Mesothelial cell of epicardium (in vitro differentiated cells): ENCODE measurements around the gene SOWAHB. TPM values are rescaled to one million over a fixed set of nuclear protein-coding genes. Genes with fewer than 3 reads are reported as not detected.

Source experiments
- DNase-seq, 2 experiments: peaks; one replicate each; pipeline ENCODE4 v3.0.0; 2021; ENCODE audit warnings: low spot score in 2 of 2; ENCODE audit not compliant: unreplicated experiment in 2 of 2
- H3K27ac Mint-ChIP-seq: 2 replicates; pipeline ENCODE4 v1.8.0; 2021; ENCODE audit warnings: mixed read lengths
- H3K27me3 Mint-ChIP-seq: 2 replicates; pipeline ENCODE4 v1.8.0; 2021; ENCODE audit warnings: low read depth, mixed read lengths
- H3K36me3 Mint-ChIP-seq: 2 replicates; pipeline ENCODE4 v1.8.0; 2021; ENCODE audit warnings: mixed read lengths
- H3K4me1 Mint-ChIP-seq: 2 replicates; pipeline ENCODE4 v1.8.0; 2021; ENCODE audit warnings: mixed read lengths
- H3K4me3 Mint-ChIP-seq: 2 replicates; pipeline ENCODE4 v1.8.0; 2021; ENCODE audit warnings: mild to moderate bottlenecking, moderate library complexity, mixed read lengths
- H3K9me3 Mint-ChIP-seq: 2 replicates; pipeline ENCODE4 v1.8.0; 2021; ENCODE audit warnings: mixed read lengths
- CTCF ChIP-seq: fragments of 200-600 bp; sonication (generic); IDR thresholded peaks from one replicate; pipeline ENCODE4 v1.5.0; 2021; ENCODE audit warnings: antibody characterized with exemption; ENCODE audit not compliant: unreplicated experiment
- total RNA-seq: library from RNA; stranded (reverse); gene quantifications from 3 replicates; pipeline ENCODE4 v1.2.1, GENCODE V29; 2021

The SOWAHB gene
- total RNA-seq, 1 donor from 2014 or later = 1.1 TPM

DNA sequence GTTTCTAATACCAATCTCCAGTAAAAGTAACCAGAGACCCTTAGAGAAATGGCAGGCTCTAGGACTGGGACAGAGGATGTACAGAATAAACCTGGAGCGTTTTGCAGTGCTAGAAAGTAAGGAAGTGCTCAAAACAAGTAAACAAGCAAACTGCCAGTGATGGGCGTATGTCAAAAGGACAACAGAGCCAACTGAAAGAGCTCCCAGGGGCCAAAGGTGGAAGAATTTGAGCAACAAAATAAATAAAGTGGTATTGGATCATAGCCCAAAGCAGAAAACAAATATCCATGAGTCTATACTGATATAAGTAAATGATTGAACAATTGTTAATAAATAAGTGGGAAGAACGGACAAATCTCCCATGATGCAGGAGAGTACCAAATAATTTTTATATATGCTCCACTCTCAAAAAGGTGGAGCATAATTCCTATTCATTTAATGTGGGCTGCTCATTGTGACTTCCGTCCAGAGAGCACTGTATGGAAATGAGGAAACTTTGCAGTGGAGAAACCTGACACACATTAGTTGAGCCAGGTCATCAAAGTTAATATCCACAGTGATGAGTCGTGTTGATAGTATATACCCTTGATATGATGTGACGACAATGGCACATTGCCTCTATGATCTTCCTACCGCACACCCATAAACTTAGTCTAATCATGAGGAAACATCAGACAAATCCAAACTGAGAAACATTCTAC lies 33.8 kb upstream of the SOWAHB start:
- no peak overlapping the region for H3K4me3 Mint-ChIP-seq
- H3K9me3 Mint-ChIP-seq = peaks cover 6% of the 10 kb centered on the region
- H3K27me3 Mint-ChIP-seq = no peaks in the 10 kb centered on the region
- H3K4me1 Mint-ChIP-seq = no peaks in the 10 kb centered on the region
- no peak overlapping the region for H3K27ac Mint-ChIP-seq
- DNase-seq = no peak
- H3K36me3 Mint-ChIP-seq = no peaks in the 10 kb centered on the region
- no peak for TF ChIP-seq CTCF

GRCh38 chr4:76931087-76931486 lies 33.1 kb upstream of the SOWAHB start:
- no peak for DNase-seq
- no peak overlapping the region for H3K4me3 Mint-ChIP-seq
- no peak overlapping the region for H3K27ac Mint-ChIP-seq
- no peaks in the 10 kb centered on the region for H3K36me3 Mint-ChIP-seq
- no peaks in the 10 kb centered on the region for H3K4me1 Mint-ChIP-seq
- H3K27me3 Mint-ChIP-seq = no peaks in the 10 kb centered on the region
- no peak for TF ChIP-seq CTCF
- H3K9me3 Mint-ChIP-seq = no peaks in the 10 kb centered on the region

DNA sequence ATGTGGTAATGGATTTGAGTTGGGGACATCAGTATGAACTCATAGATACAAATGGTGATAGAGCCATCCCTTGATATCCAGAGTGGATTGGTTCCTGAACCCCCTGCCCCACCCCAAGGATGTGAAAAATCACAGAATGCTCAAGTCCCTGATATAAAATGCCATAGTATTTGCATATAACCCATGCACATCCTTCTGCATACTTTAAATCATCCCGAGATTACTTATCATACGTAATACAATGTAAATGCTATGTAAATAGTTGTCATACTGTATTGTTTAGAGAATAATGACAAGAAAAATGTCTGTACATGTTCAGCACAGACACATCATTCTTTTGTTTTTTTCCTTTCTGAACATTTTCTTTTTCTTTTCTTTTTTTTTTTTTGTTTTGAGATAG lies 32.7 kb upstream of the SOWAHB start:
- no peaks in the 10 kb centered on the region for H3K9me3 Mint-ChIP-seq
- no peaks in the 10 kb centered on the region for H3K27me3 Mint-ChIP-seq
- no peak for TF ChIP-seq CTCF
- H3K27ac Mint-ChIP-seq = no peak overlapping the region
- H3K4me3 Mint-ChIP-seq = no peak overlapping the region
- no peaks in the 10 kb centered on the region for H3K4me1 Mint-ChIP-seq
- DNase-seq = no peak
- H3K36me3 Mint-ChIP-seq = no peaks in the 10 kb centered on the region

DNA sequence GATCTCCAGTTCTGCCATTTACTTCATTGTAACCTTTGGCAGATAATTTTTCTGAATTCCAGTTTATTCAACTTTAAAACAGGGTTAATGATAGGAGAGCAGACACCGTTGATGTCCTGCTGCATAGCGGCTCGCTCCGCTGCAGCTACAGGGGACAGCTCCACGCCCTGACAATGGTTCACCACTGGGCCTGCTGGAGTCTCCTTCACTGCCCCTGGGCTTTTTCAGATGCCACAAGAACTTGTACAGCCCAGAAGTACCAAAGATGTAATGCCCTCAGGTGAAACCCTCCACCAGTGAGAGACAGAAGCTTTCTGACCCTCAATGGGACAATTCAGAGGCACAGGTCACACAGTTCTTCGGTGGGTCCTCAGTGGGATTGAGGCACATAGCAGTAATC lies 28.9 kb upstream of the SOWAHB start:
- Mint-ChIP-seq H3K4me1 (no peaks in the 10 kb centered on the region), H3K9me3 (no peaks in the 10 kb centered on the region), H3K36me3 (no peaks in the 10 kb centered on the region), H3K27me3 (no peaks in the 10 kb centered on the region), H3K4me3 (no peak overlapping the region), H3K27ac (no peak overlapping the region)
- no peak for DNase-seq
- no peak for TF ChIP-seq CTCF

- Mint-ChIP-seq H3K9me3 (peaks cover 9% of the 10 kb centered on the region), H3K27ac (no peak overlapping the region), H3K4me1 (no peaks in the 10 kb centered on the region), H3K4me3 (no peak overlapping the region), H3K36me3 (no peaks in the 10 kb centered on the region), H3K27me3 (no peaks in the 10 kb centered on the region)
- TF ChIP-seq CTCF = no peak
- no peak for DNase-seq
Observed at GRCh38 chr4:76923619-76924357, 25.8 kb upstream of the SOWAHB start.
